GM21515 (cell line): ENCODE measurements around the gene TRIM29.

Source experiments
- ATAC-seq: cut with Tn5 transposase; IDR thresholded peaks from one replicate; pipeline ENCODE4 v1.9.1; 2021; ENCODE audit not compliant: unreplicated experiment

The TRIM29 gene

DNA sequence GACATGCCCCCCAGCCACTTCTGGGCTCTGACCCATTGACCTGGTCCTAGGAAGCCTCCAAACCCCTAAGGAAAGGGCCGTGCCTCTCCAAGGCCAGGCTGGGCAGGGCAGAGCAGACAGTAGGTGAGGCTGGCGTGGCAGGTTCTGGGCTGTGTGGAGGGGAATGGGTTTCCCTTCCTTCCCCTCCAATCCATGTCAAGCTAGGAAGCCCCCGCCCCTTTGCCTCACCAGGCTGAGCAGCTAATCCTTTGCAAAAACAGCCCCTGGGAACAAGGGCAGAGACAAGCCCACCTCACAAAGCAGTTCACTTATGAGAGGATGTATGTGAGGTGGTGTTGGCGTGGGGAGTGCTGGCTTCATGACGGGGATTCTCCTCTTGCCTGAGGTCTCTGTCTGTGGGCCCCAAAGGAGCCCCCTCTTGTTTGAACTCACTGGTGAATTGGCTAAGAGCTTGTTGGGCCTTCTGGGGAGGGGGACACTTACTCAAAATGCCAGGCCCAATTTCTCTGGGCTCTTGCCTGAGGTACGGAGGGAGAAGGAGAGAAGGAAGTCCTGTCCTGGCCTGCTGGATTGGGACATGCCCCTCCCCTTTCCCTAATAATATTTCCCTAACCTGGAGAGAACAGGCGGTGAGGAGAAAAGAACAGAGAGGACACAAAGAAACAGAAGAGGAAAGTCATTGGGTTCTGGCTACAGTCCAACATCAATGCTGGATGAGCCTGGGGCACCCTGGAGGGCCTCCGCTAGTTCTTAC, 1.6 kb upstream of the TRIM29 start:
- ATAC-seq, result no peak

DNA sequence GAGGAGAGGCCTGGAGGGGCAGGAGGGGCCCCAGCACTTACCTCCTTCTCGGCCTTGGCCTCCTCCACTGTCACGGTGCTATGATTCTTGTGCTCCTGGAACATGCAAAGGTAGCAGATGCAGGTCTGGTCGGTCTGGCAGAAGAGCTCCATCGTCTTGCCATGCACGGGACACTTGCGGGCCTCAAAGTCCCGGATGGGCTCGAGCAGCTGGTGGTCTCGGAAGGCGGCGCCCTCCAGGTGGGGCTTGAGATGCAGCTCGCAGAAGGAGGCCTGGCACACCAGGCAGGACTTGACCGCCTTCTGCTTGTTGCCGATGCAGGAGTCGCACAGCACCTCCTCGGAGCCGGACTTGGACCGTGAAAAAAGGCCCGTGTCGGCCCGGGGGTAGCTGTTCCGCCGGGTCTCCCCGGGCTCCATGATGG, 714 bp downstream of the TRIM29 start:
- no peak for ATAC-seq

GRCh38 chr11:120136356-120136755, 1.6 kb downstream of the TRIM29 start:
- ATAC-seq, result no peak

- ATAC-seq, result no peak
Measured at GRCh38 chr11:120135838-120136237, 2.1 kb downstream of the TRIM29 start.

GRCh38 chr11:120134931-120135228, 3.0 kb downstream of the TRIM29 start:
- ATAC-seq, result no peak

DNA sequence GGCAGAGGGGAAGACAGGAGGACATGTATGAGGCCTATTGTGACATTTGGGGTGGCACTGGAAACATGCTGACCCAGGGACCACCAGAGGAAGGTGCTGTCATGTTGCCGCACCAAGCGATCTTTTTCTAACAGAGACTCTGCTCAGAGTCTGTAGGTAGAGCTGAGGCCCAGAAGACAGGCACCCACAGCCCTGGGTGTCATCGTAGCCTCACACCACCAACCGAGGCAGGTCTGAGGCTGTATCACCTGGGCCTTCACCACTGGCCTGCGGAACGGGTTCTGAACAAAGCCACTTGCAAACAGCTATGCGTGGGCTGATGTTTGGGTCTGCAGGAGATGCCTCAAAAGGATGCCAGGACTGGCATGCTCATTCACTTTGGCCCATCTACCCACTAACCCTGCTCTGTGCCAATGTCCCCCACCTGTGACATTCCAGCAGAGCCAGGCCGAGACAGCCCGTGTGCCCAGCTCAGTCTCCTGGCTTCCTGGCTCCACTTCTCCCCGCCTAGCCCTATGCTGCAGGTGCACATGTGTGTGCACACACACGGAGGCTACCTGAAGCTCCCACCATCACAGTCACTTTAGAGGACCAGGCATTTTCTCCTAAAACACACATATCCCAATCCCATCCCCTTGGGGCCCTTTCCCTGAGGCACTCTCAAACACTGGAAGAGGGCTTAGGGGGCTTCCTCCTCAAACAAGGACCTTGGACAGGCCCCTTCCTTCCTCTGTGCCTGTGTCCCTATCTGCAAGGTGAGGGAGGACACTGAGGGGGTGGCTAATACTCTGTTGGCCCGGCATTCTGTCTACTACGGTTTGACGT, 3.6 kb downstream of the TRIM29 start:
- ATAC-seq, result no peak

DNA sequence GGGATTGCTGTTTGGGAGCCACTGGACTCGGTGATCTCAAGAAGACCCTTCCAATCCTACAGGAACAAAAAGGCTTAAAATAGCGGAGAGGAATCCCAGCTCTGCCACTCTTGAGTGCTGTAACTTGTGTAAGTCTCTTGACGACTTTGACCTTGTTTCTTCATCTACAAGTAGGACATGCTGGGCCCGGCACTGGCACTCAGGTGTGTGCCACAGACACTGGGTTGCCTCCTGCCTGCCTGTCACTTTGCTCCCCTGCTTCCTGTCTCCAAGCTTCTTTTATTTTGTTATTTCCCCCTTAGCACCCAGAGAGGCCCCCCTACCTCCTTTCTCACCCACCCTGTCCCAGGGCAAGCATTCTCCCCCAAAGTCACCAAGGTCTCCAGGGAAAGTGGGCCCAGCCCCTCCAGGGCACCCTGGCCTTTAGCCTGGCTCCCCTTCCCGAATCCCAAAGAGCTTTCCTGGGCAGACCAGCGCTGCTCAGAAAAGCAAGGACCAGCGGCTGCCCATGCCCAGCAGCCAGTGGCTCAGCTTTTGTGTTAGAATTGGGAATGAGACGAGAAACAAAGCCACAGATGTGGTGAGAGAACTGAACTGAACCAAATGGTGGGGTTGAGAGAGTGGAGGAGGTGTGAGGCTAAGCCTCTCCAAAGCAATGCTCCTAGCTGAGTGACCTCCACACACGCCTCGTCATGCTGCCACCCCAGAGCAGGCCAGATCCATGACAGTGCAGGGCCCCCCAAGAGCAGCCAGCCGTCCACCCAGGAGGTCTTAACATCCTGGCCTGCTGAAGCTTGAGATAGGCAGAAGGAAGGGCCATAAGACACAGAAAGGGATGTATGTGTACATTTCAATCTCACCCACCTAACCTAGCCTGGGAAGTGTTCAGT, 4.5 kb downstream of the TRIM29 start:
- no peak for ATAC-seq

GRCh38 chr11:120132645-120133185, 5.2 kb downstream of the TRIM29 start:
- ATAC-seq, result no peak

- ATAC-seq, result no peak
Measured at GRCh38 chr11:120131941-120132644, 5.8 kb downstream of the TRIM29 start.

GRCh38 chr11:120130991-120131760, 6.7 kb downstream of the TRIM29 start:
- no peak for ATAC-seq

- ATAC-seq, result no peak
Measured at GRCh38 chr11:120130176-120130980, 7.5 kb downstream of the TRIM29 start.

- no peak for ATAC-seq
Measured at GRCh38 chr11:120129570-120129969, 8.3 kb downstream of the TRIM29 start.

DNA sequence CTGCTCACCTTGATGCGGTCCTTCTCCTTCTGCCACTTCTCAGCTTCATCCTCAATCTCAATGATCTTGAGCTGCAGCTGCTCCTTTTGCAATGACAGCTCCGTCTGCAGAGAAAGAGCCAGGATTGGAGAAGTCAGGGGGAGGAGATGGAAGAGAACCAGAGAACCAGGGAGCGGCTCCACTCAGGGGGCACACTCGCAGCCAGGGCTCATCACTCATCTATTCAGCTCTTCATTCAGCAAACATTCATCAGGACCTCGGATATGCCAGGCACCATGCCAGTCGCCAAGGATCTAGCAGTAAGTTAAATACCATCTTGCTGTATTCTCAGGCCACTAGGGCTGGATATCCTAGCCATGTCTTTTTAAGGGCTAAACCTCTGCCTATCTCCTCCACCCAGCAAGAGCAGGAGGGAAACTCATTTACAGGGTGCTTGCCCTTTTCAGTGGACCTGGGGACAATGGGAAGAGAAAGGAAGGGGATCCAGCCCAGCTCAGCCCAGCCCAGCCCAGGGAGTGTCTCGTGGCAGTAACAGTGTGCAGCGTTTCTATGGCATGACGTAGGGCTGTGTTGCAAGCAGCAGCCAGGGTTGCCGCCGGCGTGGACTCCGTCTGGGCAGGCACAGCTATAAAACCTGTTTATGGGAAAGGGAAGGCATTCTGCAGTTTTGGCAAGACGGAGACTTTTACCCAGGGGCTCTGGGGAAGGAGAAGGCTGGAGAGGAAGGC, 9.4 kb downstream of the TRIM29 start:
- no peak for ATAC-seq

- ATAC-seq, result no peak
Measured at GRCh38 chr11:120127236-120127635, 10.7 kb downstream of the TRIM29 start.

- ATAC-seq, result no peak
Measured at GRCh38 chr11:120126620-120127019, 11.3 kb downstream of the TRIM29 start.

GRCh38 chr11:120125509-120125908, 12.4 kb downstream of the TRIM29 start:
- no peak for ATAC-seq

GRCh38 chr11:120125024-120125423, 12.9 kb downstream of the TRIM29 start:
- ATAC-seq, result no peak

DNA sequence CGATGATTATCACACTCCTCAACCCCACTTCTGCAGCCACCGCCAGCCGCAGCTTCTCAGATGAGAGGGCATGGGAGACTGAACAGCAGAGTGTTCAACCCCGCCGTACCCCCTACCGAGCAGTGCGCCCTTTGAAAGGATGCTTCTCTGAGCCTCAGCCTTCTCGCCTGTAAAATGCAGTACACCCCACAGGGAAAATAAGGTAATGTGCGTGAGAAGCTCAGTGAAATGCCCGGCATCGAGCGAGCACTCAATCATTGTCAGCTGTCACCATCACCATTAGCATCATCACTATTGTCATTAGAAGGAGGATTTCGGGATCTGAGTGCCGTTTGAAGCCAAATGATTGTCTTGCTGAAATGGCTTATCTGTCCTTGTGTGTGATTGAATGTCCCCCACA, 13.6 kb downstream of the TRIM29 start:
- ATAC-seq, result no peak
